ENCODE measurements around the gene ARMC9.

Gene ARMC9

DNA sequence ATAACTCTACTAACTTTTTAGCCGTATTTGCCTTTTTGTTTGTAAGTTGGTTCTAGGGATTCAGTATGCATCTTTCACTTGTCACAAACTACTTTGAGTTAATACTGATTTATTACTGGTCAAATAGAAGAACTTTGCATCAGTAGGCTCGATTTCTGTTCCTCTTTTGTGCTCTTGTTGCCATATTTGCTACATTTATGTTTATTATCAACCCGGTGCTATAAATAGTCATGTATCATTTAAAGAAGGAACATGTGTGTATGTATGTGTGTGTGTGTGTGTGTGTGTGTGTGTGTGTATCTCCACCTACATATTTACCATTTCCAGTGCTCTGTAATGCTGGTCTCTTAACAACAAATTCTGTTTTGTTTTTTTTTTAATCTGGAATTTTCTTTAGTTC is 117.5 kb downstream of the ARMC9 start:
- no peak for DNase-seq (ENCODE audit: low read depth)

DNA sequence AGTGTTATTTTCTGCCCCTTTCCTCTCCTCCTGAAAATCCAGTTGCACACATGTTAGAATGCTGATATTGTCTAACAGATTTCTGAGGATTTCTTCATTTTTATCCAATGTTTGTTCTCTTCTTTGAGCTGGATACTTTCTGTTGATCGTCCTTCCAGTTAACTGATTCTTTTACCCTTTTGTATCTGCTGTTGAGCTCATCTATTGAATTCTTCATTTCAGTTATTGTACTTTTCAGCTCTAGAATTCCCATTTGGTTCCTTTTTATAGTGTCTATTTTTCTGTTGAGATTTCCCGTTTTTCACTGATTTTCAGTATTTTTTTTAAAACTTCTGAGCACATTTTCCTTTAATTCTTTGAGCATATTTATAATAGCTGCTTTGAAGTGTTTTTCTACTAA is 119.1 kb downstream of the ARMC9 start:
- no peak for DNase-seq (ENCODE audit: low read depth)

DNA sequence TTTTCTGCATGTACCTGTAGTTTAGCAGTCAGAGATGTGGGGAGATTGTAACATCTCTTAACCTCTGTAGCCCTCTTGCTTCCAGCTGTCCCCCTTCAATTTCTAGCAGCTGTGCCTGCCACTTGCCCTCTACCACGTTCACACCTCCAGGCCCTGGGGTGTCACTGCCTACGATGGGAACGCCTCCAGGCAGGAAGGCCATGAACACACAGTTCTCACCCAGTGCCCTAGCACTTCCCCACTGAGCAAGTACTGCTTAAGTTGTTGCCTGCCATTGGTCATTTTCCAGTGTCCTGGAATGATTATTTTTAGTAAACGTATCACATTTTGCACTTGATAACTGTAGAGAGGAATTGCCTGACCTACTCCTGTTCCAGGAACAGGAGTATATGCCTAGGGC is 120.0 kb downstream of the ARMC9 start:
- DNase-seq (ENCODE audit: low read depth), result no peak

DNA sequence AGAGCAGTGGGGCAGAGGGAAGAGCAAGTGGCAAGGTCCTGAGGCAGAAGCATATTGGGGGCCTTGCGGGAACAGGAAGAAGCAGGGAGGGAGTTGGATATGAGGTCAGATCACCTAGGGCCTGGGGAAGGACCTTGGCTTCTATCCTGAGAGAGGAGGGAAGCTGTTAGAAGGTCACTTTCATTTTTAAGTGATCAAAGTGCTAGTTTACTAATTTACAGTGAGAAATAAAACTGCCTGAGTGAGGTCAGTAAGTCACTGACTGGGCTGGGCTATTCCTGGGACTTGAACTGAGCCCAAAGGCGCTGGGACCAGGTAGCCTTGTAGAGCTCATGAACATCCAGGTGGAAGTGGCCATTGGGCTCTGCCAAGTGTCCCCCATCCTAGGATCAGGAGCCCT is 120.5 kb downstream of the ARMC9 start:
- DNase-seq (ENCODE audit: low read depth), result no peak

DNA sequence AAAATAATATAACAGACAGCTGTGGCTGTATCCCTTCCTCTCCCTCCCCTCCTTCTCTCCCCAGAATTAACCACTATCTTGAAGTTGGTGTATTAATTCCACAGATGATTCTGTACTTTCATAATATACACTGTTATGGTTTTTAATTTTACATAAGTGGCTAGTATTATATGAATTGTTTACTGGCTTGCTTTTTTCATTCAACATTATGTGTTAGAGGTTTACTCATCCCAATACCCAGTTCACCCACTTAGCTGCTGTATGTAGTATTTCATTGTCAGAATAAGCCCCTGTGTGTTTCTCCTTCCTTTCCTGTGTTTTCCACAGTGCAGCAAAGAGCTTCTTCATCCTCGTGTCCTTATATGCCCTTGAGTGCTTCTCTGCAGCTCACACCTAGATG is 121.4 kb downstream of the ARMC9 start:
- no peak for DNase-seq (ENCODE audit: low read depth)

DNA sequence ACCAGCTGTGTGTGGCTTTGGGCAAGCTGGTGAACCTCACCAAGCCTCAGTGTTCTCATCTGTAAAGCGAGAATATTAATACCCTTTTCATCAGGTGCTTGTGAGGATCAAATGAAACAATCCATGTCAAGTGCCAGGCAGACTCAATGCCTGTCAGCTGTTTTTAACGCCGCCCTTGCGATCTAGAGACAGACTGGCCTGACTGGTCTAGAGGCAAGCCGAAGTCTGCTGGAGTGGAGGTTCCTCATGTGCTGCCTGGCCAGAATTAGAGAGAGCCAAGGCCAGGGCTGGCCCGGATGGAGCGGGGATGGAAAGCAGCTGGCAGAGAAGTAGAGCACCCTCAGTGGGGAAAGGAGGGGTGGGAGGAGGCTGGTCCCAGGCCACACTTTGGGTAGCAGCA is 122.6 kb downstream of the ARMC9 start:
- DNase-seq (ENCODE audit: low read depth), result no peak

DNA sequence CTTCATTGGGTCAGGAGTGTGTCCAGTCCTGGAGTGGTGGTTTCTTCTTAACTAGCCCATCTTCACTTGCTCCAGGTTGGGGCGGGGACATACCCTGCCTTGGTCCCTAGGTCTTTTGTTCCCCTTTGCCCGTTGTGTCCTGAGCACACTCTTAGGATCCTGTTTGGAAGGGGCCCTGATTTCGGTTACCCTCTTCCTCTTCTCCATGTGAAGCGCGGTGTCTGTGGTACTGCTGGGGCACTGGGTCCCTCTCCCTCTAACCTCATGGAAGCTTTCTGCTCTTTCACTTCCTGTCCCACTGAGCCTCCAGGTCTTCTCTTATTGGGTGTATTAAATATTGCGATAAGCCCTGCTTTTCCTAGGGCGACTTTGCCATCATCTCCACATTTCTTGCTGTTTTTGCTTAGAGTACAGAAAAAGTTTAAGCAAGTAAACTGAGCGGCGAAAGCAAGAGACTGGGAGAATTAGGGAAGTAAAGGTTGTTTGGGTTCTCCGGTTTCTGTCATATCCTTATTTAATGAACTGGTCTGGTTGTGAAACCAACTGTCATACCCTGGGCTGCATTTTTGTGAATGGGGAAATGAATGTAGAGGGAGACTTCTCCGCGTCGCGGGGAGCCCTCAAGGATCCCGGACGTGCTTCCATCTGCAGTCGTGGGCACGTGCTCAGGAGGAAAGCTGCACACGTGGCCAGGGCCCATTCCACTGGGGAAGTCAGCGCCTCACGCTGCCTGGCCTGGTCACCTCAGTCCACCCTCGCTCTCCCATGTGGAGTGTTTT is 123.3 kb downstream of the ARMC9 start:
- no peak for DNase-seq (ENCODE audit: low read depth)

DNA sequence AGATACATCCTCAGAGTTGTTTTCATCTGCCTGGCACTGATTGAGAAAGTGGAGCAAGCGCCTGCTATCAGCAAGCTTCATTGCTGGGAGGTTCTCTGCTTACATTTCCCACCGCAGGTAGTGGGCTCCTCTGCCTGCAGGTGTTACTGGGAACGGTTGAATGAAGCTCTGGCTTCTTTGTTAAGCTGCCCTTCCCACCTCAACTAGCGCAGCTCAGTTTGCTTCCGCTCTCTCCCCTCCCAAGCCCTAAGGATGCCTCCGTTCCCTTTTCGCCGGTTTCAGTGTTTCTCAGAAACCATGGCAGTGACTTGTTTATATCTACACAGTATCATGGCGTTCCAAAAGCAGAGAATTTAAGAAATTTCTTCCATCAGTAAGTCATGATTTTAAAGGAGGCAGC is 124.9 kb downstream of the ARMC9 start:
- DNase-seq (ENCODE audit: low read depth), result no peak

DNA sequence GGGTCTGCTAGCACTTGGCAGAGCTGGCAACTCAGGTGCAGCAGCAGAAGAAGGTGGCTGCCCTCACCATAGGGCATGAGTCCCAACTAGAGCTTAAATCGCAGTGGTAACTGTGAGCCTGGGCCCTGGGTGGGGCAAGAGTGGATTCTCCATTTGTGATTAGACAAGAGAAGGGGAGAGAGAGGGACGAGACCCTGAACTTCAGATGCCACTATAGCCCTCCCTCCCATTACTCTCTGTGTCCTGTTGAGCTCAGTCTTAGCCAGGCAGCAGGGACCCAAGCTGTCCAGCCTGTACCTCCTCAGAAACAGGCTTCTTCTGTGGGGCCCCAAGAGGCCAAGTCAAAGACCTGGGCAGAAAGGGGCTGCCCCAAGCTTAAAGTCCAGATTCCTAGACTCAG is 127.4 kb downstream of the ARMC9 start:
- no peak for DNase-seq (ENCODE audit: low read depth)

DNA sequence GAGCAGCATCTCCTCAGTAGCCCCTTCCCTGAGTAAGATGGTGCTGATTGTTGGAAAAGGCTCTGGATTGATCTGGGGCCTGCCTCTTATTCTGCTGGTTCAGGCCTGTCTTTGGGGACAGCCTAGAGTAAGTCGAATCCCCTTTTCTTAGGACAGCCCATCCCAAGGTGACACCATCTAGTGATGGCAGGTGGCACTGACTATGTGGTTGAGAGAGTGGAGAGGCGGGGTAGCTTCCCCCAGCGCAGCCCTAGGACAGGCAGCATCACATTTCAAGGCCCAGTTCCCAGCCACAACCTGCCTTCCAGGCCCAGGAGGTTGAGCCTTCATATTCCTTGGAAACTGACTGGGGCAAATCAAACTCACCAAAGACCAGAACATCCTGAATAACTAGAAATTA is 128.0 kb downstream of the ARMC9 start:
- DNase-seq (ENCODE audit: low read depth), result no peak

DNA sequence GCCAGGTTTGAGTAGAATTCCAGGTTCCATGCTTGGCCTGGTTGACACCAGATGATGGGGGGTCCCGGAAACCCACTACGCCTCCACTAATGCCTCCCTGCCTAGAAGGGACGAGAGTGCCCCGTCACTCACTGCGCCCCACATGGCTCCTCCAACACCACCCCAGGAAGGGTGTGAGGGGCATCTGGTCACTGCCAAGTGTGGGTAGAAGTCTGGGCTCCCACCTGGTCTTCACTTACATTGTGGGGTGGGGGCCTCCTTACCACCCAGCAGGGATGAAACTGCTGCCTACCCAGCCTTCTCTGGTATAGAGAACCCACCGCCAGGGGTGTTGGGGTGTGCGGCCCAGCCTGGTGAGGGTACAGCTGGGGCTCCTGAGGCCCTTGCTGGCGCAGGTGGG is 131.9 kb downstream of the ARMC9 start:
- DNase-seq (ENCODE audit: low read depth), result no peak

DNA sequence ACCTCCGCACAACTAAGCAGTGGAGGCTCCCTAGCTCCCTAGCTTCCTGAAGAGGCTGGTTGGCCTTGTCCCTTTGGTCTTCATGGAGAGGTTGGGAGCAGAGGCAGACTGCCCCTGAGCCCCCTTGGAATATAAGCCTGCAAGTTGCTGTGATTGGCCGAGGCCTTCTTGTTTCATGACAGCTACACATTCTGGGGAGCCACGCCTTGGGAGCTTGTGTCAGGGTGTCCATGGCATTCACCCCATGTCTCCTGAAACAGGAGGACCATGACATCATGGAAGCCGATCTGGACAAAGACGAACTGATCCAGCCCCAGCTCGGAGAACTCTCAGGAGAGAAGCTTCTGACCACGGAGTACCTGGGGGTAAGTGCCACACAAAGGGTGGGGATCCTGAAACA is 133.1 kb downstream of the ARMC9 start:
- no peak for DNase-seq (ENCODE audit: low read depth)

DNA sequence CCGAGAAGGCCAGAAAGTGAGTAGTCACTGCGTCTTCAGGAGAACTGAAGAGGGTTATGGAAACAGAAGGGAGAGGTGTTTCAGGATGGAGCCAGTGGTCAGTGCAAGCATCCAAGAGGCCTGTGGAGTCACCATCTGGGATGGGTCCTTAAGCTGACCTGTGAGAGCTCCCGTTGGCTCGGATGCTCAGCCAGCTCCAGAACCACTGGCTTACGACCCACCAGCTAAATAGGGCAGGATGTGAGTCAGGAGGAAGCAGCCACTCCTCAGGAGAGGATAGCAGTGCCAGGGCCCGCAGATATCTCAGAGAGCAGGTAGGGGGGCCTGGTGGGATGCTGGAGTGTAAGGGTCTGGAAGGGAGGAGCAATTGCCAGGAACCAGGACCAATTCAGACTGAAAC is 134.0 kb downstream of the ARMC9 start:
- no peak for DNase-seq (ENCODE audit: low read depth)

DNA sequence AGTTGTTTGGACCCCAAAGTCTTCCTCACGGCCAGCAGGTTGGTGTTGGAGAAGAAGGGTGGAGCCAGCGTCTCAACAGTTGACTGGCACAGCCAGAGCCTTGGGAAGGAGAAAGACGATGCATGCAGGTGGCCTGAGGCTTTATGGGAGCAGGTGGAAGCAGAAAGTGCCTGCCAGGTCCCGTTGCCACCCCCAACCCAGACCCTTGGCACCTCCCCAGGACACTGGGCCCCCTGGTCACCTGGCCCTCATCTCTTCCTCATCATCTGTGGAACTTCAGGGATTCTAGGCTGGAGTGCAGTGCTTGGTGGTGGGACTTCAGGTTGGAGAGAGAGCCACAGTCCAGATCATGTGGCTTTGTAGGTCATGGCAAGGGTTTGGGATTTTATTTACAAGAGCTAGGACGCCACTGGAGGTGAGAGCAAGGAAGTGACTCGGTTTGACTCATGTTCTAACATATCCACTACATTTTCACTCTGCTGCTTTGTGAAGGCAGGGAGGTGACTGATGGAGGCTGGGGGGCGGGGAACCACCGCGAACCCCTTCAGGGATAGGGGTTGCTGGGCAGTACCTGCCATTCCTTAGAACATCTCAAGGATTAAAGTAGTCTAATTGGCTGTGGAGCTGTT is 134.6 kb downstream of the ARMC9 start:
- no peak for DNase-seq (ENCODE audit: low read depth)

DNA sequence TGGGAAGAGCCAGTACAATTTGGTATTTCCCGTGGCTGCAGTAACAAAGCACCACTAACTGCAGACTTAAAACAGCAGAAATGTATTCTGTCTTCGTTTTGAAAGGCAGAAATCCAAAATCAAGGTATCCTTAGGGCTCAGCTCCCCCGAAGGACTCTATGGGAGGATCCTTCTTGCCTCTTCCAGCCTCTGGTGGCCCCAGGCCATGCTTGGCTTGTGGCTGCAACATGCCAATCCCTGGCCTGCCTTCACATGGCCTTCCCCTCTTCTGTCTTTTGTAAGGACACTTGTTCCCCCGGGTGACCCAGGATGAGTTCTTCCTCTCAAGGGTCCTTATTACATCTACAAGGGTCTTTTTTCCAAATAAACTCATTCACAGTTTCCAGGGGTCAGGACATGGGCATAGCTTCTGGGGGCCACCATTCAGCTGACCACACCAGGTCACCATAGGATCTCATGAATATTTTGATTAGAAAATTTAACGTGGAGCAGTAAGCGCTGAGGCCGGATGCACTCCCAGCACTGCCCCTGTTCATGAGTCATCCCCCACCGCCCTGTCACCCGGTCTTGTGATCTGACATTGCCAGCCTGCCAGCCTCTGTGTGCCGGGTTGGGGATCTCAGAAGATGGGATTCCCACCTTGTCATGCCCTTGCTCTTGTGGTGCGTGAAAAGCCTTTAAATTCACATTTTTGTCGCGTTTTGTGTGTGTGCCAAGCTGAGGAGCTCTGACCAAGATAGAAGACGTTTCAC is 135.9 kb downstream of the ARMC9 start:
- DNase-seq (ENCODE audit: low read depth), result no peak

DNA sequence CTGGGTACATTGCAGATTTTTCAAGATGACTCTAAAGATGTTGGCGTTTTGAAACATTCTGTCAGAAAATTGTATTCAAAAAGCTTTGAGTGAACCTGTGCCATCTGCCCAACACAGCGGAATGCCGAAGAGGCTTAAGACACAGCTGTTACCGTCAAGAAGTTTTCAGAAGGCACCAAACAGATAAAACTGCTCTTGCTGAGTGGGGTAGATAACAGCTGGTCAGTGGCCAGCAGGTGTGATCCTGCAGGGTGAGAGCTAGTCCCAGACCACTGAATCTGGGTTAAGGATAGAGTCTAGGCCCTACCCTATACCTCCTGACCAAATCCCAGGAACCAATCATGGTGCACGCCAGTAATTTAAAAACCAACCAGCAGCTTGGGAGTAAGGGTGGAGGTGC is 136.6 kb downstream of the ARMC9 start:
- no peak for DNase-seq (ENCODE audit: low read depth)

DNA sequence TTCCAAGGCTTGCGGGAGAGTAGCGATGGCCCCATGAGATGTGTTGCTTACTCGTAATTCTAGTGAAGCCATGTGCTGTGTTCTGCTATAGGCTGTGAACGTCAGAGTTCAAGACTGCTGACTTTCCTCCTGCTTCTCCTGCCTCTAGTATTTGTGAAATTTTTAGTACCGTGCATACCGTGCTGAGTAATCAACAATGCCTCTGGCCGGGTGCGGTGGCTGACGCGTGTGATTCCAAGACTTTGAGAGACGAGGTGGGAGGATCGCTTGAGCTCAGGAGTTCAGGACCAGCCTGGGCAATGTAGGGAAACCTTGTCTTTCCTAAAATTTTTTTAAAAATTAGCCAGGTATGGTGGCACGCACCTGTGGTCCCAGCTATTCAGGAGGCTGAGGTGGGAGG is 137.2 kb downstream of the ARMC9 start:
- no peak for DNase-seq (ENCODE audit: low read depth)

DNA sequence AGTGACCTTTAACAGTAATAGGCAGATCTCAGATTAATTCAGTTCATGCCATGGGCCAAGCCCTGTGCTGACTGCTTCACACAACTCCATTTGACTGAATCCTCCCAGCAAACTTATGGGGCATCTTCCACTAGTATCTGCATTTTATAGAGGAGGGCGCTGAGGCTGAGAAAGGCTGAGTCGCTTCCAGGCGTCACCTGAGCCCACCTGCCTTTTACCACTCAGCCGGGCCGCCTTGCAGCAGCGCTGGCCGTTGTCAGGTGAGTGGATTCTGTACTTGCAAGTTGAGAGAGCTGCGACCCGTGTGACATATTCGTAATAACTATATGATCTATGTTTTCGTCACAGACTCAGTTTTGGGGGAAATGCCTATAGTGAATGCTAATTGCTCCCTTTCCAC is 137.8 kb downstream of the ARMC9 start:
- no peak for DNase-seq (ENCODE audit: low read depth)

DNA sequence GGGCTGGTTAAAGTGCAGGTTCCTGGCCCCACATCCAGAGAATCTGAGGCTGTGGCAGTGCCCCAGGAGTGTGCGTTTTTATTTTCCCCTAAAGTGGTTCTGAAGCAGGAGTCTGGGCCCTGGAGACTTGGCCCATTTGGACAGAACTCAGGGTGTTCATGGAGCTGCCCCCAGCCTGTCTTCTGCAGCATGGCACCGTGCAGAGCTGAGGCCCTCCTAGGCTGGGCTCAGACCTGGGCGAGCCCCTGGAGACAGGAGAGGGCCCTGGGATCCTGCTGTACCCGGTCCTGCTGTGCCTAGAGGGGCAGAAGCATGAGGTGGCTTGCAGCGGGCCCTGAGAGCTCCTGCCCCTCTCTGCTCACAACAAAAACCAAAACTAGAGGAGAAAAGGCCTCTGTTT is 138.3 kb downstream of the ARMC9 start:
- DNase-seq (ENCODE audit: low read depth), result no peak

DNA sequence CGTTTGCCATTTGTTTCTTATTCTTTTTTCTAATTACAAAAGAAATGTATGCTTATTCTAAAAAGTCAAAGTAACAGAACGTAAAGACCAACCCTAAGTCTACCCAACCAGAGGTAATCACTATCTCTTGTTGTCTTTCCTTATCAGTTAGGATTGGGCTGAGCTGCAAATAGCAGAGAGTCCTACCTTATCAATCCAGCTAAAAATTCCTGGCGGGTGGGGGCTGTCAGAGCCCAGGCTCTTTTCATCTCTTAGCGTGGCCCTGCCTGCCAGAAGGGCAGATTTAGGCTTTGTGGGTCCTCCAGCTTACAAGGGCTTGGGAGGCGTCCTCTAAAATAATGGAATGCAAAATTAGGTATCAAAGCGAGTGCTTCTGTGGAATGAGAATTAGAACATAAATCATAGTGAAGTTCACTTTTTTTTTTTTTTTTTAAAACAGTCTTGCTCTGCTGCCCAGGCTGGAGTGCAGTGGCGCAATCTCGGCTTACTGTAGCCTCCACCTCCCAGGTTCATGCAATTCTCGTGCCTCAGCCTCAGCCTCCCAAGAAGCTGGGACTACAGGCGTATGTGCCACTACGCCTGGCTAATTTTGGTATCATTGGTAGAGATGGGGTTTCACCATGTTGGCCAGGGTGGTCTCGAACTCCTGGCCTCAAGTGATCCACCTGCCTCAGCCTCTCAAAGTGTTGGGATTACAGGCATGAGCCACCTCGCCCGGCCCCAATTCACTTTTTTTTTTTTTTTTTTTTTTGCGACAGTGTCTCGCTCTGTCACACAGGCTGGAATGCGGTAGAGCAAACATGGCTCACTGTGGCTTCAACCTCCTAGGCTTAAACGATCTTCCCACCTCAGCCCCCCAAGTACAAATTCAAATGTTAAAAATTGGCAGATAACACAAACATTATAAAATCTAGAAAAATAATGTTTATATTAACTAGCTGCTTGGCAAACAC is 139.7 kb downstream of the ARMC9 start:
- DNase-seq (ENCODE audit: low read depth), result no peak

DNA sequence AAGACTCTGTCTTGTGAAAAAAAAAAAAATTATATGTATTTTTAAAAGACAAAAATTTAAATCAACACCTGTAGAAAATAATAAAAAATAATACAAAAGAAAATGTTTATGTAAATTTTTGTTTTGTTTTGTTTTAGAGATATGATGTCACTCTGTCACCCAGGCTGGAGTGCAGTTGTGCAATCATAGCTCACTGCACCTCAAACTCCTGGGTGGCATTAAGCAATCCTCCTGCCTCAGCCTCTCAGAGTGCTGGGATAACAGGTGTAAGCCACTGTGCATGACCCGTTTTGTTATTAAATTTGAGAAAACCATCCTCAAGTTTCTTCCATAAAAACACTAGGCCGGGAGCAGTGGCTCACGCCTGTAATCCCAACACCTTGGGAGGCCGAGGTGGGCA is 140.9 kb downstream of the ARMC9 start:
- DNase-seq (ENCODE audit: low read depth), result no peak

DNA sequence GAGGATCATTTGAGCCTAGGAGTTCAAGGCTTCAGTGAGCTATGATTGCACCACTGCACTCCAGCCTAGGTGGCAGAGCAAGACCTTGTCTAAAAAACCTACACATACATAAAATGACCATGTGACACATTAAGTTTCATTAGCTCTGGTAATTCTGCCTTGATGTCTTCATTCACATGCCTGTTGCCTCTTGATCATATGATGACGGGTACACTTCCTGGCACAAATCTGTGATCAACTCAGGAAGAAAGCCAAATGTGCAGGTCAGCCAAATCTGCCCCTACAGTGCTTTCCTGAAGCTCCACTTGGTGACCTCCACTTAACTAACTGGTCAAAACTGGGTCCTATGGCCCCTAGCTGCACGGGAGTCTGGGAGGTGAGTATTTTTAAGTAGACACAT is 142.7 kb downstream of the ARMC9 start:
- no peak for DNase-seq (ENCODE audit: low read depth)
